ENCODE measurements around the gene LRSAM1. TPM values are rescaled to one million over a fixed set of nuclear protein-coding genes. Genes with fewer than 3 reads are reported as not detected.

LRSAM1 gene
- total RNA-seq, 1 donor from 2014 or later = 23.7 TPM

- DNase-seq = no peak
Observed at GRCh38 chr9:127518091-127518856, 67.0 kb downstream of the LRSAM1 start.

- no peak for DNase-seq
Observed at GRCh38 chr9:127519301-127520166, 68.2 kb downstream of the LRSAM1 start.

DNA sequence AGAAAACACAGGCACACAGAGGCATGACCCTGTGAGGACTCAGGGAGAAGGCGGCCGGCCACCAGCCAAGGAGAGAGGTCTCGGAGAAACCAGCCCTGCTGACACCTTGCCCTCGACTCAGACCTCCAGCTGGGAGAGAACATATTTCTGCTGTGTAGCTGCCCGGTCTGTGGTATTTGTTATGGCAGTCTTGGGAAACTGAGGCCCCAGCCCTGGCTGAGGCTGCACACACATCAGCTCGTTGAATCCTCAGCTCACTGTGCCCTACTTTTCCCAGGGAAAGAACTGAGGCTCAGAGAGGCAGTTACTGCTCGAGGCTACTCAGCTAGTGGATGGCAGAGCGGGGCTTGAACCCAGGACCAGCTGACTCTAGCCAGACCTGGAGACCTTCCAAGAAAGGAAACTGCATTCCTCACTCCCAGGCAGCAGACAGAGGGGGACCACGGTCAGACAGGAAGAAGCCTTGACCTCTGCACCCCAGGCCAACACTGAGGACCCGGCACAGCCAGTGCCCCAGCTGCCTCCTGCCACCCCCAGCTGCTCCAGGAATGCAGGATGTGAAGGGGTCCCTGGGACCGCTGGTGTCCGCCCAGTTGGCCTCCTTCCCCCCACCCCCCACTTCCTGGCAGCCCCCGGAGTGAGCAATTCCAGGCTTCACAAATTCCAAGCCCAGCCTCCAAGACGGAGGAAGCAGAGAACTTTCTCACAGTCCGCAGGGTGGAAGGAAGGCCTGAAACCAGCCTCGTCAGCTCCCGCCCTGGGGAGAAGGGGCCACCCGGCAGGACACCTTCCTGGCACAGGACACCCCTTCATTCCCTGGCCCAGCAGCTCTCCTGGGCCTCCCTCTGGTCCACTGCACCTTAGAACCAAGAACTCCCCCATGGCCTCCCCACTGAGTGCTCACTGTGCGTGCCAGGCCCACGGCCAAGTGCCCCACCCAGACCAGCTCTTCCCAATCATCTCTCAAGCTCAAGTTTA is 69.9 kb downstream of the LRSAM1 start:
- no peak for DNase-seq

DNA sequence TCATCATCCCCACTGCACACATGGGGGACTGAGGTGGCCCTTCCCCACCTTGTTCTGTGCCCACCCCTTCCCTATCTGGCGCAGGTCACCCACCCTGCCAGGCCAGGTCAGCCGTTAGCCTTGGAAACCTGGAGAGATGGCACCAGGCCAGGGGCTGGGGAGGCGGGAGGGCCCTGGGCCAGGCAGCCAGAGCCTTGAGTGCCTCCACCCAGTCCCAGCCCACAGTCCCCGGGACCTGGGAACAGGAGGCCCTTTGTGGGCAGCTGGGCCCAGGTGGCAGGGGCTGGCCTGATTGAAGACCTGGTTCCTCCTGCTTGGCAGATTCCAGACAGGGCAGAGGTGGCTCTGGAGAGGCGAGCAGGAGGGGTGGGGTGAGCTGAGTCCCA is 70.6 kb downstream of the LRSAM1 start:
- DNase-seq = no peak

- no peak for DNase-seq
Observed at GRCh38 chr9:127522727-127523126, 71.4 kb downstream of the LRSAM1 start.

DNA sequence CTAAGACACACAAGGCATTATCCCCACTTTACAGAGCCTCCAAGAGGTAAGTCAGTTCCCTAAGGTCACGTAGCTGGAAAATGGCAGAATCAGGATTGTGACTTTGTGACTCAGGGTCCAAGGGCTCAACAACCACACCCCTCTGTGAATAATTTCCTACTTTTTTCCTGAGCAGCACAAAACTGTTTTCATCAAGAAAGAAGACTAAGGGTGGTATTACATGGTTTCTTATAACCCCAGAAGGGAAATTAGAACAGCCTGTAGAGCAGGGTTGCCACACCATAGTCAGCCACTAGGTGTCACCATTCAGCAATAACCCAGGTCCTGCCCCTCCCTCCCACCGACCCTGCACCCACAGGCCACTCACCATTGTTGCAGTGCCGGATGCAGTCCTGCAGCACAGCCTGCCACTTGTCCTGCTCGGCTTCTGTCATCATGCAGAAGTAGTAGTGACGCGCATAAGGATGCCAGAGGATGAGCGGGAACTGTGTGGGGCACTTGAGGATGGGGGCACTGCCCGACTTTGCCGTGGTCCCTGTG is 72.1 kb downstream of the LRSAM1 start:
- DNase-seq = no peak

- no peak for DNase-seq
Observed at GRCh38 chr9:127524373-127524772, 73.1 kb downstream of the LRSAM1 start.

- DNase-seq = no peak
Observed at GRCh38 chr9:127525401-127526188, 74.3 kb downstream of the LRSAM1 start.

GRCh38 chr9:127526655-127527559 is 75.6 kb downstream of the LRSAM1 start:
- DNase-seq = no peak

- DNase-seq = no peak
Observed at GRCh38 chr9:127527560-127528268, 76.4 kb downstream of the LRSAM1 start.

DNA sequence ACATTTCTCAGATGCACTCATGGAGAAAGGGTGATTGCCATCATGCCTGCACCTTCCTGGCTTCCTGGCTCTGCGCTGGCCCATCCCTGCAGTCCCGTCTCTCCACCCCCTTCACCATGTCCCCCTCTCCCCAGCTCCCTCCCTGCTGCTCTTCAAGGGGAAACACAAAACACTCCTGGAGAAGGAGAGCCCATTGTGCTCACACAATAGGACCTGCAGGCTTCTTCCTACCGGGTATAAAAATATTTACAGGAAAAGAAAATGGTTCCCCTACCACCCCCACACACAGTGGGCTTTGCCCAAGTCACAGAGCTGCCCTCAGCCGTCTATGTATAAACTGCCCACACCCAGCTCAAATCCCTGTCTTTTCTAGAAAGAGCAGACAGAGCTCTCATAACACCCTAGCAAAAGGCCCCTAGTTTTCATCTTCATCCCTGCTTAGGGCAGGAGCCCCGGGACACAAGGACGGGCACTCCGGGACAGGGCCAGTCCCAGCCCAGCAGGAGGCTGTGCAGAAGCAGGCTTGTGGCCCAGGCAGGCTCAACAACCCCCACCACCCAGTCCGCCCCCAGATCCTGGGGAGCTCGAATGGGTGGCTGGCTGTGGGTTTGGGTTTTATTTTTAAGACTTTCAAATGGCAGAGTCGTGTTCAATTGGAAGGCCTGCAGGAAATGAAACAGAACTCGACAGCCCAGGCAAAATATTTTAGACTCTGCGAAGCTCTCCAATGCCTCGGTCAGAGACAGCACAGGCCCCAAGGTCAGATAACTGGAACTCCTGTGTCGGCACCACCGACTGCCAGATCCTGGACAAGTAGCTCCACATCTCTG is 77.3 kb downstream of the LRSAM1 start:
- no peak for DNase-seq

- DNase-seq = no peak
Observed at GRCh38 chr9:127529671-127530070, 78.4 kb downstream of the LRSAM1 start.

DNA sequence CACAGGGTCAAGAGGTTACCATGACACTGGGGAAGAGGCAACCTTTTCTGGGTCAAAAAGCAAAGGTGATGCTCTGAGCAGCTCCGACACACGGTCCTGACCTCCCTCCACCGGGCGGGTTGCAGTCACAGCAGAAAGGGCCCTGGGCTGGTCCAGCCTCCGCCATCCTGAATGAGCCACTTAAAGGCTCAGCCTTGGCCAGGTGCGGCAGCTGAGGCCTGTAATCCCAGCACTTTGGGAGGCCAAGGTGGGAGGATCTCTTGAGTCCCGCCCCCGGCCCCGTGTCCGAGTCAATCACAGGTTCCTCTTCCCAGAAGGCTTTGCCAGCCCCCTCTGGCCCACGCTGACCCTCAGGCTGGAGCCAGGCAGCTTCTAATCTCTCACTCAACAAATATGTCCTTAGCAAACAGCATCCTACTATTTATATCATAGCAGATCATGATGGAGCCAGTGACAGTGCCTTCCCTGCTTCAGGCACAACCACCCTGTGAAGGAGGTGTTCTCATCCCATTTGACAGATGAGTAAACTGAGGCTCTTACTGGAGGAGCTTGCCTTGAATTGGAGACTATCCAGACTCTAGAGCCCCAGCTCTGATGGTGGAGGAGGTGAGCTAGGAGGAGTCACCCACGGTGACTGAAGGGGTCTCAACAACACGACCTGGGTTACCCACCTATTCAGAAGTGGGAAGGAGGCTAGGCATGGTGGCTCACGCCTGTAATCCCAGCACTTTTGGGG is 79.1 kb downstream of the LRSAM1 start:
- no peak for DNase-seq

- no peak for DNase-seq
Observed at GRCh38 chr9:127531676-127532075, 80.4 kb downstream of the LRSAM1 start.

GRCh38 chr9:127534250-127534906 is 83.1 kb downstream of the LRSAM1 start:
- no peak for DNase-seq

DNA sequence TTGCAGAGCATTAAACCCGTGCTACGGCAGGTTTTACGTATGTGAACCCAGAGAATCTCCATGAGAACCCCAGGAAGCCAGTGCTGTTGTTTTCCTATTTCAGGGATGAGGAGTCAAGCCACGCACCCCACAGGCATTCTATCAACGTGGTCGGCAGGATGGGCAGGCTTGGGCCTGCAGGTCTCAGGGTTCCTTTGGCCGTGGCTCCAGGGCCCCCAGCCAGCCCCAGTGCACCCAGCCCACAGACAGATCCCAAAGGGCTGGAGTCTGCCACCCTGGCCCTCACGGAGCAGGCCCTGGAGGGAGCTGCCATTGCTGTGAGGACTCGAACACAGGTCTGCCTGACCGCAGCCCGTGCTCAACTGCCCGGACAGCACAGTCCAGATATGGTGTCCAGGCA is 83.6 kb downstream of the LRSAM1 start:
- DNase-seq = no peak

GRCh38 chr9:127535396-127535795 is 84.1 kb downstream of the LRSAM1 start:
- no peak for DNase-seq

All from occipital lobe (tissue), 2 donors.